Body of pancreas (tissue), 4 donors: Measurements from ENCODE around the gene RWDD4.

Source experiments
- CTCF ChIP-seq, 7 experiments: fragments of 450-650 bp in 4 of 7; fragments of 200-600 bp in 3 of 7; sonication (generic) in 3 of 7; IDR thresholded peaks; one replicate each; pipeline ENCODE4 v1.5.1; 2016 to 2019; ENCODE audit warnings: antibody characterized with exemption in 7 of 7
- POLR2A ChIP-seq, 3 donors: fragments of 450-650 bp; IDR thresholded peaks; one replicate each; pipeline ENCODE4 v1.6.1; 2016; ENCODE audit warnings: antibody characterized with exemption in 3 of 3, mild to moderate bottlenecking in 2 of 3

- no peak for TF ChIP-seq CTCF (IDR thresholded peaks at IDR 0.05)
- no peak for TF ChIP-seq POLR2A (IDR thresholded peaks at IDR 0.05)
Observed at GRCh38 chr4:183591301-183591700, 67.7 kb downstream of the RWDD4 start.
